Retina (tissue), 1 donor: ENCODE results near the gene NOL4L.
"Not testable (repeated sequence)": the region's sequence is repeated elsewhere in the genome, so short reads cannot be mapped to it uniquely, and the experiment has no call there.

Source experiments
- DNase-seq: peaks from one replicate; pipeline ENCODE4 v3.0.0-alpha.2; 2016

Gene NOL4L

DNA sequence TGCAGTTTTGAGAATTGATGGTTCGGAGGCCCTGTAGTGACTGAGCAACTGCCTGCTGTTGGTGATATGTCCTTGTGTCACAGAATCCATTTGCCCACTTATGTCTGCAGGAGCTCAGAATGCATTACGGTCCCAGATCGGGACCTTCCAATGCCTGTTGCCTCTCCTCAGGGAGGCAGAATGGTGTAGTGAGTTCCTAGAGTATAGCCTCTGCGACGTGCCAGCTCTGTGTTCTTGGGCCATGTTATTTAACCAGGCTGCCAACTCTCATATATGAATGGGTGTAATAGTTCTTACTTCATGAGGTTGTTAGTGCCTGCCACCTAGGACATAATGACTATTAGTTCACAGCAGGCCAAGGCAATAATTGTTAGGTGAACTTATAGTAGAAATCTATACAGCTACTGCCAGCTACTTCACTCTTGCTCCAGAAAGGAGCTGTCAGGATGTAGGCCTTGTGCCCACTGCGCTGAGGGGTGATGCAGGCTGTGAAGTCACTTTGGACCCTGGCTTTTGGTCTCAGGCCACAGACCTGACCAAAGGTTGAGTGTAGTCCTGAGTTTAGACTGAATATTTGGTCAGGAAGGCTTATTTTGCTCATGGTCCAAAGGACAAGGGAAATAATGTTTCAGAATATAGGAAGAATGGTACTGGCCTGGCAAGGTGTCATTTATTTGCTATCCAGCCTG lies 144.9 kb downstream of the NOL4L start:
- no peak for DNase-seq

DNA sequence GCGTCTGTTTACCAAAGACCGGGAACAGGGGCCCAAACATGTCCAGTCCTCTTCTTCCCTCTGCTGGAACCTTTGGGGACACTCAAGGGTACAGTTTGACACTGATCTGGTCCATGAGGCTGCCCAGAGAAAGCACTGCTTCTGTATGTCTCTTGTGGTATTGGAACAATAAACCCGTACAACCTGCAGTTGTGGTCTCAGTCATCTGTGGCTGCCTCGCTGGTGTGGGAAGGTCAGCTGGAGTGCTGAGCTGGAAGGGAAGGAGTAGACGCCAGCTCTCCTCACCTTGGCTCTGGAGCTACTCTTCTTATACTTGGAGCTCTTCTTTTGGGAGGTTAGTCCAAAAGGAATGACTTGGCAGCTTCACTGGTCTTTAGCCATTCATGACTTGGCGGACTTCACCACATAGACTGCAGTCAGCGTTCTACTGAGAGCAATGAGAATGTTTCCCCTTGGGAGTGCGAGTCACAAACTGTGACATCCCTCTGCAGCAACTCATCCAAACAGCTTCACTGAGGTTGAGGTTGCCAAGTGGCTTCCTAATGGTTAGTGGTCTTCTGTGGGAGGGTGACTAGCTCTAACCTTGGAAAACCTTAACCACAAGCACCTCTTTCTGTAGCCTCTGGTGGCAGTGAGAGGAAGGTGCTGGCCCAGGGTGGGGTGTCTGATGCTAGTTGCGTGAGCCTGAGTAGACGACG lies 145.9 kb downstream of the NOL4L start:
- no peak for DNase-seq

DNA sequence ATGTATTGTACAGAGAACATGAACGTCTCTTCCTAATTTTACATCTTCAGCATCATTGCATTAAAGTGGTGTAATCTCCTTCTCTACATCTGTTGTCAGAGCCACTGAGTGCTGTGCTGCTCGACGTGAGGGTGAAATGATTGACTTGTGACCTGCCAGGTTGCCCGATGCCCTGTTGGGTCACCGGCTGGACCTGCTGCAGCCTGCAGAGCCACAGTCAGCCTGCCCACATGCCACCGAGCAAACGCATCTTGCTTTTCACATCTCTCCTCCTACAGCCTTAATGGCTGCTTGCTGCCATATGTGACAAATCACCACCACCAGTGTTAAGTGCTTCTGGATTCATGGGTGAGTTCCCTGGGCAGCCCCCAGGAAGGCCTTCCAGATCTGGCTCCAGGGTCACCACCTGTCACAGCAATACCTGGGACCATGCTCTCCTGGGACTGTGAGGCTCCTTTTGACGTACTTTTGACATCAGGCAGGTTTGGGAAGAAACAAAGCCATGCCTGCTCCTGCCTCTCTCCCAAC lies 146.7 kb downstream of the NOL4L start:
- DNase-seq = no peak

DNA sequence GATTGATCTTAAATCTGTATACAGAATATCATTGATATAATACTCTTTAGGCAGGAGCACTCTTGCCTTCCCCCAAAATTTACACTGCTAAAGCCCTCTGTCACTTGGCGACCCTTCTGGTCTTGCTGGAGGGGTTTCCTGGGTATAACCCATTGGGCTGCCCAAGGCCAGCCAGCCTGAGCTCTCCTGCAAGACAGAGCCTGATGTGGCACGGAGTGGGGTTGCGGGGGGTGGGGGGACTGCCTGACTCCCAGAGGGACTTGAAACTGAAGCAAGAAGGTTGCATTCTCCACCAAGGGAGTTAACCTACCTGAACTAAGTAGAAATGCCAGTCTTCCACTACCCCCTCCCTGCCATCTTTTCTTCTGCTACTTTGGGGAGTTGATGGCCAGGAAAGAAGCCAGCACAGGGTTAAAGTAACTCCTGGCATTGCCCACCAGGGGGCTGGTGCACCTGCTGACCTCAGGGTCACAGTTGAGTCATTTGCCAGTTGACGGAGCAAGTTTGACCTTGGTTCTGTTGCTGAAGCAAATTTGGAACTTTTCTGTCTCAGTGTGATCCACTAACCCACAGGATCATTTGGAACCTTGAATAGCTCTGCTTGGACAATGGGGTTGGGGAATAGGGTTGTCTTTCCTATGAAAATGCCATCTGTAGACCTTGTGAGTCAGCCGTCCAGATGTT lies 147.6 kb downstream of the NOL4L start:
- no peak for DNase-seq

DNA sequence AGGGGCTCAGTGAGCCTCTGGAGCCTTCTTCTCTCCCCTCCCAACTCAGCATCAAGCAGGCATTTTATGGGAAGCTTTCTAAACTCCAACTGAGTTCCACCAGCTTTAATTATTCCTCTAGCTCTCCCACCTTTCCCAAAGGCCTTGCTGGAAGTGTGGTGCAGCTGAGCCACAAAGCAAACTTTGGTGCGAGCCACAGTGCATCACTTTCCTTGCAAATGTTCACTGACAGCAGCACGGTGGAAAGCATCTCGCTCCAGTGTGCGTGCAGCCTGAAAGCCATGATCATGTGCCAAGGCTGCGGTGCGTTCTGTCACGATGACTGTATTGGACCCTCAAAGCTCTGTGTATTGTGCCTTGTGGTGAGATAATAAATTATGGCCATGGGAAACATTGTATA lies 148.2 kb downstream of the NOL4L start:
- no peak for DNase-seq

DNA sequence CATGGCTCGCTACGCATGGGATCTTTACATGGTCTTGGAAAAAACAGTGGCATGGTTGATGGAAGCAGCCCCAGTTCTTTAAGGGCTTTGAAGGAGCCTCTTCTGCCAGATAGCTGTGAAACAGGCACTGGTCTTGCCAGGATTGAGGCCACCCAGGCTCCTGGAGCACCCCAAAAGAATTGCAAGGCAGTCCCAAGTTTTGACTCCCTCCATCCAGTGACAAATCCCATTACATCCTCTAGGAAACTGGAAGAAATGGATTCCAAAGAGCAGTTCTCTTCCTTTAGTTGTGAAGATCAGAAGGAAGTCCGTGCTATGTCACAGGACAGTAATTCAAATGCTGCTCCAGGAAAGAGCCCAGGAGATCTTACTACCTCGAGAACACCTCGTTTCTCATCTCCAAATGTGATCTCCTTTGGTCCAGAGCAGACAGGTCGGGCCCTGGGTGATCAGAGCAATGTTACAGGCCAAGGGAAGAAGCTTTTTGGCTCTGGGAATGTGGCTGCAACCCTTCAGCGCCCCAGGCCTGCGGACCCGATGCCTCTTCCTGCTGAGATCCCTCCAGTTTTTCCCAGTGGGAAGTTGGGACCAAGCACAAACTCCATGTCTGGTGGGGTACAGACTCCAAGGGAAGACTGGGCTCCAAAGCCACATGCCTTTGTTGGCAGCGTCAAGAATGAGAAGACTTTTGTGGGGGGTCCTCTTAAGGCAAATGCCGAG lies 148.8 kb downstream of the NOL4L start:
- DNase-seq = no peak

DNA sequence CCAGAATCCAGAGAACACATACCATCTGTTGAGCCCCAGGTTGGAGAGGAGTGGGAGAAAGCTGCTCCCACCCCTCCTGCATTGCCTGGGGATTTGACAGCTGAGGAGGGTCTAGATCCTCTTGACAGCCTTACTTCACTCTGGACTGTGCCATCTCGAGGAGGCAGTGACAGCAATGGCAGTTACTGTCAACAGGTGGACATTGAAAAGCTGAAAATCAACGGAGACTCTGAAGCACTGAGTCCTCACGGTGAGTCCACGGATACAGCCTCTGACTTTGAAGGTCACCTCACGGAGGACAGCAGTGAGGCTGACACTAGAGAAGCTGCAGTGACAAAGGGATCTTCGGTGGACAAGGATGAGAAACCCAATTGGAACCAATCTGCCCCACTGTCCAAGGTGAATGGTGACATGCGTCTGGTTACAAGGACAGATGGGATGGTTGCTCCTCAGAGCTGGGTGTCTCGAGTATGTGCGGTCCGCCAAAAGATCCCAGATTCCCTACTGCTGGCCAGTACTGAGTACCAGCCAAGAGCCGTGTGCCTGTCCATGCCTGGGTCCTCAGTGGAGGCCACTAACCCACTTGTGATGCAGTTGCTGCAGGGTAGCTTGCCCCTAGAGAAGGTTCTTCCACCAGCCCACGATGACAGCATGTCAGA lies 149.6 kb downstream of the NOL4L start:
- no peak for DNase-seq

DNA sequence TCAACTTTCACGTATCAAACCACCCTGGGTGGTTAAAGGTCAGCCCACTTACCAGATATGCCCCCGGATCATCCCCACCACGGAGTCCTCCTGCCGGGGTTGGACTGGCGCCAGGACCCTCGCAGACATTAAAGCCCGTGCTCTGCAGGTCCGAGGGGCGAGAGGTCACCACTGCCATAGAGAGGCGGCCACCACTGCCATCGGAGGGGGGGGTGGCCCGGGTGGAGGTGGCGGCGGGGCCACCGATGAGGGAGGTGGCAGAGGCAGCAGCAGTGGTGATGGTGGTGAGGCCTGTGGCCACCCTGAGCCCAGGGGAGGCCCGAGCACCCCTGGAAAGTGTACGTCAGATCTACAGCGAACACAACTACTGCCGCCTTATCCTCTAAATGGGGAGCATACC lies 150.7 kb downstream of the NOL4L start:
- DNase-seq = no peak

DNA sequence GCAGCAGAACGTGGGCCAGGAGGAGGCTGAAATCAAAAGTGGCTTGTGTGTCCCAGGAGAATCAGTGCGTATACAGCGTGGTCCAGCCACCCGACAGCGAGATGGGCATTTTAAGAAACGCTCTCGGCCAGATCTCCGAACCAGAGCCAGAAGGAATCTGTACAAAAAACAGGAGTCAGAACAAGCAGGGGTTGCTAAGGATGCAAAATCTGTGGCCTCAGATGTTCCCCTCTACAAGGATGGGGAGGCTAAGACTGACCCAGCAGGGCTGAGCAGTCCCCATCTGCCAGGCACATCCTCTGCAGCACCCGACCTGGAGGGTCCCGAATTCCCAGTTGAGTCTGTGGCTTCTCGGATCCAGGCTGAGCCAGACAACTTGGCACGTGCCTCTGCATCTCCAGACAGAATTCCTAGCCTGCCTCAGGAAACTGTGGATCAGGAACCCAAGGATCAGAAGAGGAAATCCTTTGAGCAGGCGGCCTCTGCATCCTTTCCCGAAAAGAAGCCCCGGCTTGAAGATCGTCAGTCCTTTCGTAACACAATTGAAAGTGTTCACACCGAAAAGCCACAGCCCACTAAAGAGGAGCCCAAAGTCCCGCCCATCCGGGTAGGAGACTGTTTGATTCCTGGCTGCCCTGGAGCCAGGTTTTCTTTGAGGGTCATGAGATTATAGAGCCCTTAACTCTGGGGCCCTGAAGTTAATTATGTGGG lies 151.7 kb downstream of the NOL4L start:
- no peak for DNase-seq

DNA sequence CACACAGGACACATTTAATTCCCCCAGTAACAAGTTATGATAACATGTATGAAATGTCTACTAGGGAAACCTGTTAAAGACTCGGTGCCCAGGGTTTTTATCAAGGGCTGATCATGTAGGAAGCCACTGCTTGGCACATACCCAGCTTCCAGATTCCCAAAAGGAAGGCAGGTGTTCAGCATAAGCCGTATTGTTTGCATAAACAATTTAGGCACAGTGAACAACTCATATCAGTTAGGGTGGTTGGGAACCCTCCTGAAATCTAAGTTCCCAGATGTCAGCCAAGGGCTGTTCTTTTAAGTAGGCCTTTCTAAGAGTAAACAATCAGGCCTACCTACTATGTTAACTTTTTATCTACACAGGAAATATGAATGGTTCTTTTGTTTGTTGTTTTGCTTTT lies 152.9 kb downstream of the NOL4L start:
- DNase-seq = no peak

DNA sequence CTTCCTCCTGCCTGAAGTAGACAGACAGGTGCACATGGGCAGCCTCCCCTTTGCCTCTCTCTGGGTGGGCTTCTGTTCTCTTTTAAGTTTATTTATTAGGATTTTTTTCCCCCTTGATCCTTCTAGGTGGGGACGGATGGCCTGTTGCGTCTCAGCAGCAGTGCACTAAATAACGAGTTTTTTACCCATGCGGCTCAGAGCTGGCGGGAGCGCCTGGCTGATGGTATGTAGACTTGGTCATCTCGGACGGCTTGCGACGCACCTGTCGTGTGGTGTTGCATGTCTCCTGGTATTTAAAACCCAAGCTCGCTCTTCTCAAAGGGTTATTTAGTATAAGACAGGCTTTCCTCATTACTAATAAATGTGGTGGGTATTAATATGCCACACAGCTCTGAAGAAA lies 153.7 kb downstream of the NOL4L start:
- DNase-seq = no peak

DNA sequence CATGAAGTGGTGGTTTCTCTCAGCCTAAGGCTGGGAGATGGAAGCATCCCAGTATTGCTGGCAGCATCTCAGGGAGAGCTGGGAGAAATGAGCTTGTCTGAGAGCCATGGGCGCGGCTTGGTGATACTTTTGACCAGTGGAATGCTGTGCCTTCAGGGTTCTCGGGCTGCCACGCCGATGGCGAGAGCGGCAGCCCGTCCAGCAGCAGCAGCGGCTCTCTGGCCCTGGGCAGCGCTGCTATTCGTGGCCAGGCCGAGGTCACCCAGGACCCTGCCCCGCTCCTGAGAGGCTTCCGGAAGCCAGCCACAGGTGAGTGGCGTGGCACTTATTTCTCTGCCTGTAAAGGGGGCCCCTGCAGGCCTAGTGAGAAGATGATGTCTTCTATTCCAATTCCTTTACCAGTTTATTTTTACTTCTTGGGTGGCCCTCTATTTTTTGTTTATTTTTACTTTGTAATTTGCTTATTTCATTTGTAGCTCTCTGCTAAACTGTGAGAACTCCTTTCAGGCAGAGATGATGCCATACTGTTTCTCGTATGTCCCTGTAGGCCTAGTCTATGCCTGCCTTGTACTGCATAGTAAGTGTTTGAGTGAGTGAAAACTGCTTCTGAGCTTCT lies 155.3 kb downstream of the NOL4L start:
- DNase-seq = no peak

DNA sequence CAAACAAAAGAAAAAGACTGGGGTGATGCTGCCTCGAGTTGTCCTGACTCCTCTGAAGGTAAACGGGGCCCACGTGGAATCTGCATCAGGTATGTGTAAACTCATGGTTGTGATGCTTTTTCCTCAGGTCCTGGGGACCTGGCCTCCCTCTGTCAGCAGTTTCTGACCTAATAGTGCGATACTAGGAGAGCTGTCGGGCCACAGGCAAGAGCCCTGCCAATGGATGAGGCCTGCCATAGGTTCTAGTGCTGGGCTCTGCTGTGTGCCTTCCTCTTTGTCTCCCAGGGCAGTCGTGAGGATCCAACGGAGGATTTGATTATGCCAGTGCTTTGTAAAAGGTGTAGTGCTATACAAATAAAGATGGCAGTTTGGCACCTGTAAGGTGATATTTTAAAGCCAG lies 155.8 kb downstream of the NOL4L start:
- DNase-seq = no peak

DNA sequence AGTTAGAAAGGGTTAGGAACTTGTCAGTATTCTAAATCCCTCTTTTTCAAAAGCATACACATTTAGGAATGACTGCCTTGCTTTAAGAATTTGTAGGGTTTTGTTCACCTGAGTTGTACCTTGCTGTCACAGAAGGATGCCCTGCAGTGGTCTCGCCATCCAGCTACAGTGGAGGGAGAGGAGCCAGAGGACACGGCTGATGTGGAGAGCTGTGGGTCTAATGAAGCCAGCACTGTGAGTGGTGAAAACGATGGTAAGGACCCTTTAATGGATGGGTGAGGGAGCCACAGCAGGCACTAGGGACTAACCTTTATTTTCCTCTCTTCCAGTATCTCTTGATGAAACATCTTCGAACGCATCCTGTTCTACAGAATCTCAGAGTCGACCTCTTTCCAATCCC lies 157.1 kb downstream of the NOL4L start:
- DNase-seq = no peak

DNA sequence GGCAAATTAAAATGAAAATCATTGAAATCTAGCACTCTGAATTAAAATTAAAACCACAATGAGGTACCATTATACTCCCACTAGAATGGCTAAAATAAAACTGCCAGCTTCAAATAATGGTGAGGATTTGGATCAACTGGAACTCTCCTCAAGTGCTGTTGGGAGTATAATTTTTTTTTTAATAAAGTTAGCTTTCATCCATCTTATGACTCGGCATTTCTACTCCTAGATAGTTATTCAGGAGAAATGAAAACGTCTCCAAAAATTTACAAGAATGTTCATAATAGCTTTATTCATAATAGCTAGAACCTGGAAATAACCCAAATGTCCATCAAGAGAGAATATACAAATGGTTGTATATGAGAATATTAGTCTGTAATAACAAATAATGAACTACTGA lies 163.8 kb downstream of the NOL4L start:
- DNase-seq = no peak

DNA sequence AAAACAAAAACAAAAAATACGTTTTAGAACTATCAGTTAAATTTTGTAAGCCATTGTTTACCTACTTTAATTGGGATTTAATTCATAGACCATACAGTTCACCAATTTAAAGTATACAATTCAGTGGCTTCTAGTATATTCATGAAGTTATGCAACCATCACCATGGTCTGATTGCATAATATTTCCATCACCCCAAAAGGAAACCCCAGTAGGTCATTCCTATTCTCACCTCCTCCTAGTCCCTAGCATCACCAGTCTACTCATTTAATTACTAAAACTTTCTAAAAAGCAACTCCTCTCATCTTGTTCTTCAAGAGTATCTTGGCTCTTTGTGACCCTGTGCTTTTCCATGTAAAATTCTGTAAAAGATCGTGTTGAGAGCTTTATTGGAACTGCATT lies 166.8 kb downstream of the NOL4L start:
- DNase-seq = no peak

DNA sequence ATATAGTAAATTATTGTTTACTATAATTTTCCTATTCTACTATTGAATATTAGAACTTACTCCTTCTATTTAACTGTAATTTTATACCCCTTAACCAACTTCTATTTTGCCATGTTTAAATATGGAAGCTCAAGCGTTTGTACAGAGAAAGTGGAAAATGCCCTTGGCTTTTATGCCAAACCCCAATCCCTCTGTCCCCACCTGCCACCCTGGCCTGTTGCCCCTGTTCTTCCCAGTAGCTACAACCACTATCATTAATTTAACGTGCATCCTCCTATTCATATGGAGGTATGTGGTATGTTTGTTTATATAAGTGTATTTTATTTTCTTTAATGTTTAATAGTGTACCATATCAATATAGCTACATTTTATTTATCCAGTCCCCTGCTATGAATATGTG lies 168.9 kb downstream of the NOL4L start:
- no peak for DNase-seq

DNA sequence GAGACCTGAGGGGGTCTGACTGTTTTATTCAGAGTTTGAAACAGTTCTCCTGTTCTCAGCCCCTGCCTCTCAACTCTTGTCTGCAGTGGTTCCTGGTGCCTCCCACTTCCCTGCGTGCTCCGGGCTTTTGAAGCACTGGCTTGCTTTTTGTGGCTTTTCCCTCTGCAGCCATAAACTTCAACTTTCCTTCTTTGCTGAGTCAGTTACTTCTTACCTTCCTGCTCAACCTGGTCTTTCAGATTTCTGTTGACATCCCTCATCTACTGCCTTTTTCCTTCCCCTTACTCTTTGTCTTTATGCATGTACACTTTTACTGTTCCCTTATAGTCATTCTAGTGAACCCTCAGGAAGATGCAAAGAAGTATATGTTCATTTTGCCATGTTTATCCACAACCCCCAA lies 169.6 kb downstream of the NOL4L start:
- no peak for DNase-seq

DNA sequence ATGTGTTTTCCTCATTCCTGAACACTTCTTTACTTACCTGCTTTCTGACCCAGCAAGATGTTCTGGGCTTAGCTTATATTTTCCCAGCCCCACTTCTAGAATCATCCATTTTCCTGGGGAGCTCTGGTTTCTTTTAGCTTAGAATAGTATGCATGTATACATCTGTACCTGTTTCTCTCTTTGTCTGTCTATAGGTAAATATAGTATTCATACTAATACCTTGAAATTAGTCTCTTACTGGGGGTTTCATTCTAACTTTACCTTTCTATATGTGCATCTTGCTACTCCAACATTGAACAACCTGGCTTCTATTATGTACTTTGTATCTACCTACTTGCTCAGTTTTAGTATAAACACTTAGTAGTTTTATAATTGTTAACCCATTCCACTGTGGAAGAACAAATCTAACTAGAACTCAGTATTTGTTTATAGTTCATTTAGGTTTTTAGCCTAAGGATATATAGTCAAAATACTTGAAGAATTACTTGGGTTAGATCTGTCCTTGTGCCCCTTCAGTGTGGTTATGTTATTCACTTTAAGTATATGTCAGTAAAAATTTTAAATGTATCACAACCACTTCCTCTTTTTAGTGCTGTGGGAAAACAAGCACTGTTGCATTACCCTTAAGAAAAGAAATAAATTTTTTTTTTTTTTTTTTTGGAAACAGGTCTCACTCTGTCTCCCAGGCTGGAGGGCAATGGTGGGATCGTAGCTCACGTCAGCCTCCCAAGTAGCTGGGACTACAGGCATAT lies 173.0 kb downstream of the NOL4L start:
- DNase-seq = no peak

DNA sequence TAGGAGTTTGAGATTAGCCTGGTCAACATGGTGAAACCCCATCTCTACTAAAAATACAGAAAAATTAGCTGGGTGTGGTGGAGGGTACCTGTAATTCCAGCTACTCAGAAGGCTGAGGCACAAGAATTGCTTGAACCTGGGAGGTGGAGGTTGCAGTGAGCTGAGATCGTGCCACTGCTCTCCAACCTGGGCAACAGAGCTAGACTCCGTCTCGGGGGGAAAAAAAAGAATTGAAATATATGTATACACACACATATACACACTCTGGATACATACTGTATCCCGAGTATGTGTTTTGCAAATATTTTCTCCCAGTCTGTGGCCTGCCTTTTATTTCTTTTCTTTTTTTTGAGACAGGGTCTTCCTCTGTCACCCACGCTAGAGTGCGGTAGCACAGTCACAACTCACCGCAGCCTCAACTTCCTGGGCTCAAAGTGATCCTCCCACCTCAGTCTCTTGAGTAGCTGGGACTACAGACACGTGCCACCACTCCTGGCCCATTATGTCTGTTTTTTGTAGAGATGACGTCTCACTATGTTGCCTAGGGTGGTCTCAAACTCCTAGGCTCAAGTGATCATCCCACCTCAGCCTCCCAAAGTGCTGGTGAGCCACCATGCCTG lies 177.9 kb downstream of the NOL4L start:
- not testable (repeated sequence) for DNase-seq
